Middle frontal gyrus (tissue), 1 donor: ENCODE measurements around the gene TUFM.
"Not testable (repeated sequence)": the region's sequence is repeated elsewhere in the genome, so short reads cannot be mapped to it uniquely, and the experiment has no call there.

Experiments
- DNase-seq: peaks from one replicate; pipeline ENCODE4 v3.0.0-alpha.2; 2015; ENCODE audit warnings: low spot score; ENCODE audit errors: extremely low spot score

TUFM gene

GRCh38 chr16:28875134-28876018 lies 29.2 kb upstream of the TUFM start:
- DNase-seq = no peak

- DNase-seq = no peak
Observed at GRCh38 chr16:28874406-28874805, 28.3 kb upstream of the TUFM start.

- no peak for DNase-seq
Observed at GRCh38 chr16:28873543-28874201, 27.5 kb upstream of the TUFM start.

GRCh38 chr16:28872952-28873351 lies 26.8 kb upstream of the TUFM start:
- DNase-seq = no peak

- DNase-seq = no peak
Observed at GRCh38 chr16:28869201-28869600, 23.1 kb upstream of the TUFM start.

GRCh38 chr16:28867646-28868045 lies 21.5 kb upstream of the TUFM start:
- DNase-seq = not testable (repeated sequence)

GRCh38 chr16:28867241-28867640 lies 21.1 kb upstream of the TUFM start:
- DNase-seq = no peak

GRCh38 chr16:28866454-28866804 lies 20.3 kb upstream of the TUFM start:
- no peak for DNase-seq

GRCh38 chr16:28865722-28866453 lies 19.7 kb upstream of the TUFM start:
- no peak for DNase-seq

GRCh38 chr16:28865001-28865688 lies 19.0 kb upstream of the TUFM start:
- no peak for DNase-seq

- no peak for DNase-seq
Observed at GRCh38 chr16:28863929-28864793, 18.0 kb upstream of the TUFM start.

- no peak for DNase-seq
Observed at GRCh38 chr16:28859326-28859725, 13.2 kb upstream of the TUFM start.

- no peak for DNase-seq
Observed at GRCh38 chr16:28858421-28858820, 12.3 kb upstream of the TUFM start.

- no peak for DNase-seq
Observed at GRCh38 chr16:28846933-28847273, 755 bp upstream of the TUFM start.

- DNase-seq = no peak
Observed at GRCh38 chr16:28845761-28846079, 428 bp downstream of the TUFM start.

GRCh38 chr16:28845293-28845692 lies 855 bp downstream of the TUFM start:
- DNase-seq = no peak

- DNase-seq = no peak
Observed at GRCh38 chr16:28844226-28844885, 1.8 kb downstream of the TUFM start.

- no peak for DNase-seq
Observed at GRCh38 chr16:28843766-28844165, 2.4 kb downstream of the TUFM start.

GRCh38 chr16:28842696-28843095 lies 3.5 kb downstream of the TUFM start:
- DNase-seq = no peak

- DNase-seq = no peak
Observed at GRCh38 chr16:28839899-28840298, 6.2 kb downstream of the TUFM start.
